ENCODE data around the gene OR10Z1.

Gene OR10Z1

GRCh38 chr1:158572226-158572625 lies 32.8 kb upstream of the OR10Z1 start:
- H3K4me3 ChIP-seq (ENCODE audit: low read depth, low read length), result no peak overlapping the region
- TF ChIP-seq MAX (IDR thresholded peaks at IDR 0.05; ENCODE audit: low read depth, low read length) (no peak), MYC (IDR thresholded peaks at IDR 0.05; ENCODE audit: low read depth, low read length) (no peak), CTCF (IDR thresholded peaks at IDR 0.05; ENCODE audit: low read depth, low read length) (no peak), POLR2A (IDR thresholded peaks at IDR 0.05; ENCODE audit: extremely low read depth, insufficient read length) (no peak)
- DNase-seq (ENCODE audit: low read depth), result no peak

GRCh38 chr1:158577561-158577960 lies 27.5 kb upstream of the OR10Z1 start:
- TF ChIP-seq POLR2A (IDR thresholded peaks at IDR 0.05; ENCODE audit: extremely low read depth, insufficient read length) (no peak), CTCF (IDR thresholded peaks at IDR 0.05; ENCODE audit: low read depth, low read length) (no peak), MYC (IDR thresholded peaks at IDR 0.05; ENCODE audit: low read depth, low read length) (no peak), MAX (IDR thresholded peaks at IDR 0.05; ENCODE audit: low read depth, low read length) (no peak)
- H3K4me3 ChIP-seq (ENCODE audit: low read depth, low read length), result no peak overlapping the region
- no peak for DNase-seq (ENCODE audit: low read depth)

GRCh38 chr1:158579733-158580132 lies 25.3 kb upstream of the OR10Z1 start, which contains the start of gene OR10X1:
OR10X1 (minus strand) TSS chr1:158579899; CDS start chr1:158579899, 0 bp downstream.
- no peak for TF ChIP-seq MAX (IDR thresholded peaks at IDR 0.05; ENCODE audit: low read depth, low read length)
- no peak for TF ChIP-seq MYC (IDR thresholded peaks at IDR 0.05; ENCODE audit: low read depth, low read length)
- no peak for TF ChIP-seq CTCF (IDR thresholded peaks at IDR 0.05; ENCODE audit: low read depth, low read length)
- TF ChIP-seq POLR2A (IDR thresholded peaks at IDR 0.05; ENCODE audit: extremely low read depth, insufficient read length), result no peak
- no peak within 1 kb of the TSS for H3K4me3 ChIP-seq (ENCODE audit: low read depth, low read length)
- DNase-seq (ENCODE audit: low read depth), result no peak

- no peak for DNase-seq (ENCODE audit: low read depth)
- TF ChIP-seq MYC (IDR thresholded peaks at IDR 0.05; ENCODE audit: low read depth, low read length) (no peak), CTCF (IDR thresholded peaks at IDR 0.05; ENCODE audit: low read depth, low read length) (no peak), POLR2A (IDR thresholded peaks at IDR 0.05; ENCODE audit: extremely low read depth, insufficient read length) (no peak), MAX (IDR thresholded peaks at IDR 0.05; ENCODE audit: low read depth, low read length) (no peak)
- H3K4me3 ChIP-seq (ENCODE audit: low read depth, low read length), result no peak overlapping the region
These were observed 21.1 kb upstream of the OR10Z1 start for GRCh38 chr1:158583962-158584361.

GRCh38 chr1:158586942-158587341 lies 18.1 kb upstream of the OR10Z1 start:
- H3K4me3 ChIP-seq (ENCODE audit: low read depth, low read length), result no peak overlapping the region
- TF ChIP-seq MAX (IDR thresholded peaks at IDR 0.05; ENCODE audit: low read depth, low read length) (no peak), CTCF (IDR thresholded peaks at IDR 0.05; ENCODE audit: low read depth, low read length) (no peak), POLR2A (IDR thresholded peaks at IDR 0.05; ENCODE audit: extremely low read depth, insufficient read length) (no peak), MYC (IDR thresholded peaks at IDR 0.05; ENCODE audit: low read depth, low read length) (no peak)
- no peak for DNase-seq (ENCODE audit: low read depth)

GRCh38 chr1:158600735-158601134 lies 4.3 kb upstream of the OR10Z1 start:
- DNase-seq (ENCODE audit: low read depth), result no peak
- H3K4me3 ChIP-seq (ENCODE audit: low read depth, low read length), result no peak overlapping the region
- TF ChIP-seq CTCF (IDR thresholded peaks at IDR 0.05; ENCODE audit: low read depth, low read length), result no peak
